GM20431 (cell line): ENCODE results near the gene HTR2B.
"Not testable (repeated sequence)": the region's sequence is repeated elsewhere in the genome, so short reads cannot be mapped to it uniquely, and the experiment has no call there.

Experiments used
- in situ Hi-C: fragments of 300-500 bp; cut with MseI, MboI; formaldehyde crosslinking; loops from one replicate; pipeline ENCODE4 v1.15.0; 2020; ENCODE audit warnings: low sequenced_read_pairs; ENCODE audit not compliant: unreplicated experiment

The HTR2B gene

DNA sequence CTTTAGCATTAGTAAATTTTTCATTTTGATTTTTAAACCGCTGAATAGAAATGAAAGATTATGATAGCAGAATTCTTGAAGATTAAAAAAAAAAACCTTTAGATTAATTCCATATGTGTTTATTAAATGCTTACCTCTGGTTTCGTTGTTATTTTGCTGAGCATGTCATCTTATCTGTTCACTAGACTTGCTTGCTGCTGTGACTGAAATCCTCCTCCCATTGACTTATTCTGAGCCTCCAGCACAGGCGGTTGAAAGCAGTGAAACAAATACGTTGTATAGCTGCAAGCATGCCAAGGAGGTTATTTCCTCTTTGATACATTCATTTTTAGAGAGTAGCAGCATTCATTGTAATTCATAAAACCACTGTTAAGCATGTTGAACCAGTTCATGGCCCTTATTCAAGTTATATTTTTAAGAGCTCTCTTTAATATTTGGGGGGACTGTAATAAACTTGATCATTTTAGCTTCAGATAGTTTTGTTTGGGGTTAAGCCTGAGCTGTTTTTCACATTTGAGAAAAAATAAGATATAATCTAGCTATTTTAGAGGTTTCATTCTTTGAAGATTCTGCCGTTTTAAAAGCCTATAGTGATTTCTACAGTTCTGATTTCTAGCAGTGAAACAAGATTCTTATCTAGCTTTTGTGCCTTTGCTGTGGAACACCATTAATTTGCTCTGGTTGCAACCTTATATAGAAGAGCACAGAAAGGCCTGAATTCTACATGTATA is at the start of gene HTR2B:
Gene HTR2B, minus strand, starts transcription at position 205 of the 731 bp plus-strand sequence. CDS start 1,278 bp downstream, outside the sequence.
- in situ Hi-C loops = loop anchor here (25.0 kb wide), 1 partner anchor 312 kb away; no protein-coding TSS in a partner anchor

DNA sequence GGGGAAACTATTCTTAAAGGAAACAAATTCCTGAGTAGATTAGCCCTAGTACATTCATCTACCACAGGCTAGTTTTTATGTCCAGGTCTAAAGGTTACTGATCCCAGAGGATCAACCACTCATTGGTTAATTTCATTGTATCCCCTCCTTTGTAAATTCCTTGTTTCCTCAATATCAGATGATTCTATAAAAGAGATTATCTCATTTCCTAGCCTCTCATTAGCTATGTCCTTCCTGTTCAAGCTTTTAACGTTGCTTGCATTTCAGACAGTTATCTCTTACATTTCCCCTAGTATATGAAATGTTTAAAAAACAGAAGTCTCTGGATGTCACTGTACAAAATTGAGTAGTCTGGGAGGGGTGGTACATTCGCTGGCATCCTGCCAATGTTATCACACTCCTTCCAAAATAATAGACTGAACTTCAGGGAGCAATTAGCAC is 49.4 kb upstream of the HTR2B start:
- in situ Hi-C loops = no loop called here

DNA sequence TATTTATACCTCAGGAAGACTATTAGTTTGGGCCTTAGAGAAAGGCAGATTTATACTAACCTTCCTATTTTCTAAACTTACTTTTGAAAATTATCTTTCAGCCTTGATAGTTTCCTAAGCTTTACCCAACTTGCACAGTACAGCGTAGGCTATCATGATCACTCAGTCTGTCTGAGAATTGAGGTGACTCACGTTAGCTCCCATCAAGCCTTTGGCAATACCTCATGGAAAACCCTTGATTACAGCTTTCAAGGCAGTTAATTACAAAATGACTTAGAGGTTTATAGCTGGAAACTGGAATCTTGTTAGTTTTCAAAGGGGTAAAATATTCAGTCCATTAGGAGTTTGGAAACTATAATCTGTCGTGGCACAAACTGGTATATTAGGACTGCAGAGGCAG is 47.2 kb upstream of the HTR2B start:
- in situ Hi-C loops = no loop called here

- in situ Hi-C loops = no loop called here
Measured at GRCh38 chr2:231170055-231170454, 45.2 kb upstream of the HTR2B start.

- in situ Hi-C loops = no loop called here
Measured at GRCh38 chr2:231169488-231169887, 44.6 kb upstream of the HTR2B start.

DNA sequence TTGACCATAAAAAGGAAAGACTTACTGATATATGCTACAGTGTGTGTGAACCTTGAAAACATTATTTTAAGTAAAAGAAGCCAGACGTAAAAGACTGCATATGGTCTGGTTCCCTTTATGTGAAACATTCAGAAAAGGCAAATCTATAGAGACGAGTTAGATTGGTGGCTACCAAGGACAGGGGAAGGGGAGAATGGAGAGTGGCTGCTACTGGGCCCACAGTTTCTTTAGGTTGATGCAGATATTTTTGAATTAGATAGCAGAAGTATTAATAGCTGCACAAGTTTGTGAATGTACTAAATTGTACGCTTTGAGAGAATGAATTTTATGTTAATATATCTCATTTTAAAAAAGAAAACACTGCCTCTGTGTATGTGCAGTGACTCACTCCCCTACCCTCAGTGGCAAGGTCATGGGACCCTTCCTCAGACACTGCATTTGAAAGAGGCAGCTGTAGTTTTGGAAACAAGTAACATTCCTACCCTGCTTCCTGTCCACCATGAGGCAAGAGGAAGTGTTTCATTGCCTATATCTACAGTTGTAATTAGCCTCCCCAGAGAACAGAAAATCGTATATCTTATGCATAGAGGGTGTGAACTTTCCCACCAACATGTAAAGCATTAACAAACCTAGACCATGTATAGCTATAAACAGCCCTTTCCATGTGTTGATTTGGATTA is 43.8 kb upstream of the HTR2B start:
- in situ Hi-C loops = no loop called here

GRCh38 chr2:231167745-231168459 is 43.1 kb upstream of the HTR2B start:
- in situ Hi-C loops = no loop called here

- in situ Hi-C loops = no loop called here
Measured at GRCh38 chr2:231163414-231164095, 38.7 kb upstream of the HTR2B start.

GRCh38 chr2:231163011-231163410 is 38.2 kb upstream of the HTR2B start:
- in situ Hi-C loops = no loop called here

GRCh38 chr2:231161877-231162329 is 37.1 kb upstream of the HTR2B start:
- in situ Hi-C loops = no loop called here

- in situ Hi-C loops = no loop called here
Measured at GRCh38 chr2:231161252-231161839, 36.5 kb upstream of the HTR2B start.

DNA sequence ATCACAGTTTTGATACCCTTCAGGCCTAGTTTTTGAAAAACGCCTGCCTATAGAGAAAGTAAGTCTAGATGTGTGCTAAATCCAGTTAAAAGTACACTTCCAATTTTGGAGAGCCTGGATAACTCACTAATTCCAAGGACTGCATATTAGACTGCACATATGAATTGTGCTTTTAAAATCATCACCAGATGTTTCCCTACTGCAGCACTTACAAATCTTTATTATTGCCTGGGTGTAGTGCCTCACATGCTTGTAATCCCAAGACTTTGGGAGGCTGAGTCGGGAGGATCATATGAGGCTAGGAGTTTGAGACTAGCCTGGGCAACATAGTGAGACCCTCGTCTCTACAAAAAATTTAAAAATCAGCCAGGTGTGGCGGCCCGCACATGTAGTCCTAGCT is 35.9 kb upstream of the HTR2B start:
- in situ Hi-C loops = no loop called here

DNA sequence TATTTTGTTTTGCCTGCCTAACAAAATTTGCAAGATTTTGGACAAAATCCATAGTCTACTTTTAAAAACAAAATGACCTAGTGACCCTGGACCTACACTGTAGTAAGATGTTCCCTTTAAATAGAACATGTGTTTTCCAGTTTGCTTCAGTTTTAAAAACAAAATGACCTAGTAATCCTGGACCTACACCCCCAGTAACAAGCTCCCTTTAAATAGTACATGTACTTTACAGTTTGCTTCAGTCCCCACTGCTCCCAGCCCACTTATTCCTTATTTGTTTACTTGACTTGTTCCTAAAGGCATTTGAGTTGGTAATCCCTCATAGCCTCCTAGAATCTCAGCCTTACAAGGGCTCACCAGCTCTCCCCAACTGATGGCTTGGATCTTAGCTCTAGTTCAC is 34.5 kb upstream of the HTR2B start:
- in situ Hi-C loops = no loop called here

DNA sequence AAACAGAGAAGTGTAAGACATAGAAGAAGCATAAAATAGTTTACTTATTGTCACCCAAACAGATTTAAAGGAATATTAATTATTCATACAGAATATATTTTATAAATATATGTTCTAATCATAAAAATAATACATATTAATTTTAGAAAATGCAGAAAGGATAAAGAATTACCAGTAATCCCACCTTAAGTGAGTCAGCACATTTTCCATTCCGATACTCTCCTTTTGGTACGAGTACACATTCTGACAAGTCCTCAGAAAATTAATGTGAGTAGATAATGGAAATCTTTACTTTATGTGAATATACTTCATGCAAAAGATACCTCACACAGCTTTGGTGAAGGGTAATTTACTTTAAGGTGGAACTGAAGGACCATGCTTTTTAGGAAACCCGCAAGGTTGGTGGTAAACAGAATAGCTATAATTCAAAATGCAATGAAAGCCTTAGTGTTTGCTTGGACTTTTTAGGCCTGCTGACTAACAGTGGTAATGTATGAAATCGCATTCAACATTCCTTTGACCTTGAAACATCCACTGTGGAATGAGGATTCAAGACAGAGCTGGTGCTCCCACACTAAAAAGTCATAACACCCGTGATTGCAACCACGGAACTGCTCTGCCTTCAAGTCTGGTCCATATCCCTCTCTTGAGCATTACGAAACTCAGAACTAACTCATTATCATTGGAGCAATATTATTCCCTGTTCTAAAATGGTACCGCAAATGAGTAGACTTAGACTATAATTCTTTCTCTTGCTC is 28.1 kb upstream of the HTR2B start:
- in situ Hi-C loops = no loop called here

DNA sequence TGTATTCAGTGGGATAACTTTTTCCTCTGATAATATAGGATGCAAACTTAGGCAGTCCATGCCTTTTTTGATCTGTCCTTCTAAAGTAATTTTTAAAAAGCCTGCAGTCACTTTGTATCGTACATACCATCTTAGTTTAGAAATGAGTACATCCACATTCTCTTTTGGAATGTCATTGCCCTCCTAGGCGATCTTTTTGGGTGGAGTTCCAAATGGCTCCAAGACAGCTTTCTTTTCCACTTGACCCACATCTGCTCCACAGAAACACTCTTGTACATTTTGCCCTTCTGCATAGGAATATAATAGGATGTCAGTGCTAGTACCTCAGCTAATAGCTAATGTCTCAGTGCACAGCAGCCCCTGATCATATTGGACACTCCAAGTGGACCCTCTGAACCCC is 21.8 kb upstream of the HTR2B start:
- in situ Hi-C loops = no loop called here

GRCh38 chr2:231144896-231145295 is 20.1 kb upstream of the HTR2B start:
- in situ Hi-C loops = no loop called here

DNA sequence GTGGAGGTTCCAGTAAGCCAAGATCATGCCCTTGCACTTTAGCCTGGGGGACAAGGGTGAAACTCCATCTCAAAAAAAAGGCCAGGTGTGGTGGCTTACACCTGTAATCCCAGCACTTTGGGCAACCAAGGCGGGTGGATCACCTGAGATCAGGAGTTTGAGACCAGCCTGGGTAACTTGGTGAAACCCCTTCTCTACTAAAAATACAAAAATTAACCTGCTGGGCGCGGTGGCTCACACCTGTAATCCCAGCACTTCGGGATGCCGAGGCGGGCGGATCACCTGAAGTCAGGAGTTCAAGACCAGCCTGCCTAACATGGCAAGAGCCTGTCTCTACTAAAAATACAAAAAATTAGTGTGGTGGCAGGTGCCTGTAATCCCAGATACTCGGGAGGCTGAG is 16.0 kb upstream of the HTR2B start:
- in situ Hi-C loops = not testable (repeated sequence)

GRCh38 chr2:231139796-231140195 is 15.0 kb upstream of the HTR2B start:
- in situ Hi-C loops = no loop called here

DNA sequence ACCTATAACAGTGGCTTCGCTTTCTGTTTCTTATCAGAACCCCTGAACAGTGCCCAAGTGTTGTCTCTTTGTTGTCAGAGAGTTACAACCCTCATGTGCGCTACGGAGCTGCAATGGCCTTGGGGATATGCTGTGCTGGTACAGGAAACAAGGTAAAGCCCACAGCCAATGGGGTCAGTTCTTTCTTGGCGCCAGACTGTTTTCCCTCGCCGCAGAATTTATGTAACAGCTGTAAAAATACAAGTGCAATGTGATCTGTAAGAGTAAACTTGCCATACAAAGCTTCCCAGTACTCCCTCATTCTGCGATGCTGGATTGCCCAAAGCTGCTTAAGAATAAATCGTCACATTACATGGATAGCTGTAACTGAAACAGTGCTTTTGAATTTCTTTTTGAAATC is 13.9 kb upstream of the HTR2B start:
- in situ Hi-C loops = no loop called here
